ENCODE measurements around the gene HIPK2.

The HIPK2 gene

DNA sequence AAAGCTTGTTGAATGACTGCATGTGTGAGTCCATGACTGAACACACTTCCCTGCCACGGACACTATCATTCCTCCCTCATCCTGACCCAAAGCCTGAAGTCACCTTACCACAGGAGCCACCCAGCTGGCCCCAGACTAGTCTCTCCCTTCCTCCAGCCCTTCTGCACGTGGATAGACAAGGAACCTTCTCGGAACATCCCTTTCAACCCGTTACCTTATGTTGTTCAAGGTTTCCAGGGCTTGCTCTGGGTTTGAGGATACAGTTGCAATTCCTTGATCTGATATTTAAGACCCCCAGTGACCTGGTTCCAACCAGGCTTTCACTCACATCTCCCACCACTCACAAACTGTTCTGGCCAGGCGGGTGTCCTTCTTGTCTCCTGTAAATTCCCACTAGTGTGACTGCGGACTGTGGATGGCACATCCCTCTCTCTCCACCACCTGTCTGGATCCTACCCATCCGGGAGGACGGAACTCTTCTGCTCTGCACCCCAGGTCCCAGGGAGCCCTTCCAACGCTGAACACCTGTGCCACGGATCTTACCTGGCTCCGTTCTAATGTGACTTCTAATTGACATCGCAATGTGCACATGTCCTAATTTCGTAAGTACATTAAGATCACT lies 62.5 kb downstream of the HIPK2 start:
- no peak for DNase-seq (ENCODE audit: low read depth, low spot score)

- no peak for DNase-seq (ENCODE audit: low read depth, low spot score)
Observed at GRCh38 chr7:139714163-139714901, 63.5 kb downstream of the HIPK2 start.

- no peak for DNase-seq (ENCODE audit: low read depth, low spot score)
Observed at GRCh38 chr7:139713526-139714162, 64.2 kb downstream of the HIPK2 start.

DNA sequence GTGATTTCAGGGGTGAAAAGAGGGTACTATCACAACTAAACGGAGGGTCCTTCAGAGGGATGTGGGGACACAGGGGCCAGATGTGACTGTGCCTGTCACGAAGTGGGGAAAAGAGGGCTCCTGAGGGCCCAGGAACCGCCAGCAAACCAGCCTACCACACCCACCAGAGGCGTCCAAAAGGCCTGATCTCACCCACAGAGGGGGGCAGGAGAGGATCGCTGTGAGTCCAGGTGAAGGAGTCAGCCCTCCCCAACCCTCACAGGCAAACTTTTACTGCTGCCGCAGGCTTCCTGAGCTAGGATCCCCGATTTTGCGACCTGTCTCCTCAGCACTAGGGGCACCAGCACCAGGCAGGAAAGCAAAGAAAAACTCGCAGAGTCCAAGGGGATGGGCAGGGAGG lies 64.7 kb downstream of the HIPK2 start:
- DNase-seq (ENCODE audit: low read depth, low spot score), result no peak

GRCh38 chr7:139711991-139712743 lies 65.6 kb downstream of the HIPK2 start:
- no peak for DNase-seq (ENCODE audit: low read depth, low spot score)

DNA sequence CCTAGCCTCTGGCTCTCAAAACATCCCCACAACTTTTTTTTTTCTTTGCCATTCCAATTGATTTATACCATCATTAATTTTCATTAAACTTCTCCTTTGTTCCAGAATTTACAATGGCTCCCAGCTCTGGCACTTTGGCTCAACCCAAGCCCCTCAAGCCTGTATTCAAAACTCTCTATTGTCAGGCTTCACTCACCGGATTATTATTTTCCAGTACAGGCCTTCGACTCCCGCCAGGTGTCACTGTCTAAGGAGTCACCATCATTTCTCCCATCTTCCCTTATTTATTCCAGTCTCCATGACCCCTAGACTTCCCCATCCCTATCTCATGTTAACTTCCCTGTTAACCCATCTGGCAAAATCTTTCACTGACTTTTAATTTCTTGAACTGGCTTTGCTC lies 67.8 kb downstream of the HIPK2 start:
- DNase-seq (ENCODE audit: low read depth, low spot score), result no peak

GRCh38 chr7:139709485-139709884 lies 68.3 kb downstream of the HIPK2 start:
- DNase-seq (ENCODE audit: low read depth, low spot score), result peak; percentile 34

DNA sequence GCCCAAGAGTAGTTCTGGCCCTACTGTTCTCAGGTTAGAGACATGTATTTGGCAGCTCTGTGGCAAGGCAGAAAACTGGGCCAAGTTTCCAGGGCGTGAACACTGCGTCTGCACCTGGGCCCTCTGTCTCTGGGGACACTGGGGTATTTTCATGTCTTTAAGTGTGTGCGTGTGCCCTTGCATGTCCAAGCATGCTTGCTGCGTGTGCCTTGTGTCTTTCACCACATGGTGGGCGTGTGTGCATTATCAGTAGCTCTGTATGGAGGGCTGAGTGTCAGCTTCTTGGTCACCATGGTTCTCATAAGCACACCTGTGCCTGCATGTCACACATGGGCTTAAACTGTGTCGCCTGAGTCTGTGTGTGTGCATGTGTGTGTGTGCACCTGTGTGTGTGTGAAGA lies 69.3 kb downstream of the HIPK2 start:
- no peak for DNase-seq (ENCODE audit: low read depth, low spot score)

- DNase-seq (ENCODE audit: low read depth, low spot score), result no peak
Observed at GRCh38 chr7:139706837-139707236, 71.0 kb downstream of the HIPK2 start.

DNA sequence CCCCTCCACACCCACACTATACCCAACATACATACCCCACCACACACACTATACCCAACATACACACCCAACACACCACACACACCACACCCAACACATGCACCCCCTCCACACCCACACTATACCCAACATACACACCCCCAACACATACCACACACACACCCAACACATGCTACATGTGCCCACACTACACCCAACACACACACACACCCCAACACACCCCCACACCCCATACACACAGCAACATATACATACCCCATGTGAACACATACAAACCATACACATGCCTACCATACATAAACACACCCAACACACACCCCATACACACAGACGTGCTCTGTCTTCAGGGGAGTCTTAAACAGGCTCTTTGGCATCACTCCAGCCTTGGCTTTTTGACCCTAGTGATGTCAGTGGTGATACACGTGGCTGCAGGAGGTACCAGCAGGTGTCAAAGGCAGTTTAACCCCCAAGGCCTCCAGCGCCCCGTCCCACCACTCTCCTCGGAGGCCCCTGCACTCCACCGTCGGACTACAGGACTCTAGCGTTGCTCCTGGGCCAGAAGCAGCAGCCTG lies 73.4 kb downstream of the HIPK2 start:
- no peak for DNase-seq (ENCODE audit: low read depth, low spot score)

GRCh38 chr7:139703487-139704307 lies 74.1 kb downstream of the HIPK2 start:
- no peak for DNase-seq (ENCODE audit: low read depth, low spot score)

- no peak for DNase-seq (ENCODE audit: low read depth, low spot score)
Observed at GRCh38 chr7:139702811-139703486, 74.8 kb downstream of the HIPK2 start.

GRCh38 chr7:139702313-139702731 lies 75.5 kb downstream of the HIPK2 start:
- DNase-seq (ENCODE audit: low read depth, low spot score), result peak; percentile 32

DNA sequence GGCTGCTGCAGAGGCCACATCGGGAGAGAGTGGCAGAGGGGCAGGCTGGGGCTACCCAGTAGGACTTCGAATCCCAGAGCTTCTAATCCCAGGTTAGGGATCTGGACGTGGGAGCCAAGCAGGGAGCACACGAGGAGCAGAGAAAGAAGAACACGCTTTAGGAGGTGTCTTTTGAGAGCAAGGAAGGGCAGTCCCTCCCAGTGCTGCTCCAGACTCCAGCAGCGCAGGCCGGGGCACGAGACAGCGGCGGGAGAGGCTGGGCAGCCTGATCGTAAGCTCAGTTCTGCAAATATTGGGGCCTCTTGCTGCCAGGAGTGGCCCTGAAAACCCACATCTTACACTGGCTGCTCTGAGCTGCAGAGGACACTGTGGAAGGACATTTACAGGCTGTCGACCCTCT lies 75.9 kb downstream of the HIPK2 start:
- DNase-seq (ENCODE audit: low read depth, low spot score), result no peak

DNA sequence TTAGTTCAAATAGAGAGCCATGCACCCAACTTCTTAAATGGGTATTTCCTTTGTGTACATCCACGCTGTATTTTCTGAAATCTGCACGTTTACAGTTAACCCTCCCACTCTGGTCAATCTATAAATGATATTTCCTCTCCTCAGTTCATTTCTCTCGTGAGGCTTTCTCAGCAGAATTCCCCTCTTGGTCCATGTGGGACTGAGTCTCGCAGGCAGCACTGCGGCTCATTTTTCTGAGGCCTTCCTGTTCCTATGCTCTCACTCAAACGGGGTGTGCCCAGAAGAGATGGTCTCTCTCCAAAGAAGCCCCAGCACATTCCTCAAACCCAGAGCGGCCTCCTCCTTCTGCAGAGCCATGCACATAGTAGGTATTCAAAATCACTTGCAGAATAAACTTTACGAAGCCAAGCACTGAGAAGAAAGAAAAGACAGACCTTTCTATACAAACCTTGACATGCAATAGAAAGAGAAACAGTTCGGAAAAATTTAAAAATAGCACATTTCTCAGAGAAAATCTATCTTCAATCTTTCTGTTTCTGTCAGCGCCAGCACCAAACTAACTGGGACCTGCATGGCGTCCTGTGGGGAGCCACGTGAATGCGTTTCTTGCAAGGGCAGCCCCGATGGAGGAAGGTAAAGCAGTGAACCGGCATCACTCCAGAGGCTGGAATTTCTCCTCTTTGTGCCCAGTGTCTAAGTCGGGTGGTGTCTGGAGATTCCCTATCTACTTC lies 77.1 kb downstream of the HIPK2 start:
- DNase-seq (ENCODE audit: low read depth, low spot score), result no peak

- DNase-seq (ENCODE audit: low read depth, low spot score), result peak; percentile 22
Observed at GRCh38 chr7:139699640-139700504, 77.9 kb downstream of the HIPK2 start.

DNA sequence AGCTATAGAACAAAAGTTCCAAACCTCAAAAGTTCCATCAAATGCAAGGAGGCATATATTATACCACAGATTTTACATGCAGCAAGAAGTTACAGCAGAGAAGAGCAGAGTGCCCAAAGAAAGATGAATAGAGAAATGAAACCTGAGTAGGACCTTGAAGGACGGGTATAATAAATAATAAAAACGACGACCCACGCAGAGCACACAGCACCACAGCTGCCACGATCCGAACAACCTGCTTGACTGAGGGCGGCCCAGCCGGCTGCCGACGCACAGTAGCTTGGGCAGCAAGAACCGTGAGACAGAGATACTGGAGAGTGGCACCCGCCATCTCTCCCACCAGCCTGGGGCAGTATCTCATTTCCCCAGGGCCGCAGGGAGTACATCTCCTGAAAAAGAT lies 79.0 kb downstream of the HIPK2 start:
- DNase-seq (ENCODE audit: low read depth, low spot score), result no peak

DNA sequence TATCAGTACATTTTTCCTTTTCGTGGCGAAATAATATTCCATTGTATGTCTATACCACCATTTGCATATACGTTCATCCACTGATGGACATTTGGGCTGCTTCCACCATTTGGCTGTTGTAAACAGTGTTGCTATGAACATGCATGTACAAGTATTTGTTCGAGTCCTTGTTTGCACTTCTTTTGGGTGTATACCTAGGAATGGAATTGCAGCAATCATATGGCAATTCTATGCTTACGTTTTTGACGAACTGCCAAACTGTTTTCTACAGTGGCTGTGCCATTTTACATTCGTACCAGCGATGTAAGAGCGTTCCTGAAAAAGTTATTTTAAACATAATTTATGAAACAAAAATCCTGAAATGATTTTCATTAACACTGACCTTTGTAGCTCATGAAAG lies 79.5 kb downstream of the HIPK2 start:
- no peak for DNase-seq (ENCODE audit: low read depth, low spot score)

GRCh38 chr7:139697056-139697455 lies 80.7 kb downstream of the HIPK2 start:
- DNase-seq (ENCODE audit: low read depth, low spot score), result no peak

Measured in astrocyte of the hippocampus (primary cell).